Measurements from ENCODE around the gene SYNPO2.

The SYNPO2 gene, protein sequence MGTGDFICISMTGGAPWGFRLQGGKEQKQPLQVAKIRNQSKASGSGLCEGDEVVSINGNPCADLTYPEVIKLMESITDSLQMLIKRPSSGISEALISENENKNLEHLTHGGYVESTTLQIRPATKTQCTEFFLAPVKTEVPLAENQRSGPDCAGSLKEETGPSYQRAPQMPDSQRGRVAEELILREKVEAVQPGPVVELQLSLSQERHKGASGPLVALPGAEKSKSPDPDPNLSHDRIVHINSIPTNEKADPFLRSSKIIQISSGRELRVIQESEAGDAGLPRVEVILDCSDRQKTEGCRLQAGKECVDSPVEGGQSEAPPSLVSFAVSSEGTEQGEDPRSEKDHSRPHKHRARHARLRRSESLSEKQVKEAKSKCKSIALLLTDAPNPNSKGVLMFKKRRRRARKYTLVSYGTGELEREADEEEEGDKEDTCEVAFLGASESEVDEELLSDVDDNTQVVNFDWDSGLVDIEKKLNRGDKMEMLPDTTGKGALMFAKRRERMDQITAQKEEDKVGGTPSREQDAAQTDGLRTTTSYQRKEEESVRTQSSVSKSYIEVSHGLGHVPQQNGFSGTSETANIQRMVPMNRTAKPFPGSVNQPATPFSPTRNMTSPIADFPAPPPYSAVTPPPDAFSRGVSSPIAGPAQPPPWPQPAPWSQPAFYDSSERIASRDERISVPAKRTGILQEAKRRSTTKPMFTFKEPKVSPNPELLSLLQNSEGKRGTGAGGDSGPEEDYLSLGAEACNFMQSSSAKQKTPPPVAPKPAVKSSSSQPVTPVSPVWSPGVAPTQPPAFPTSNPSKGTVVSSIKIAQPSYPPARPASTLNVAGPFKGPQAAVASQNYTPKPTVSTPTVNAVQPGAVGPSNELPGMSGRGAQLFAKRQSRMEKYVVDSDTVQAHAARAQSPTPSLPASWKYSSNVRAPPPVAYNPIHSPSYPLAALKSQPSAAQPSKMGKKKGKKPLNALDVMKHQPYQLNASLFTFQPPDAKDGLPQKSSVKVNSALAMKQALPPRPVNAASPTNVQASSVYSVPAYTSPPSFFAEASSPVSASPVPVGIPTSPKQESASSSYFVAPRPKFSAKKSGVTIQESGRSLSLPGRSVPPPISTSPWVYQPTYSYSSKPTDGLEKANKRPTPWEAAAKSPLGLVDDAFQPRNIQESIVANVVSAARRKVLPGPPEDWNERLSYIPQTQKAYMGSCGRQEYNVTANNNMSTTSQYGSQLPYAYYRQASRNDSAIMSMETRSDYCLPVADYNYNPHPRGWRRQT

DNA sequence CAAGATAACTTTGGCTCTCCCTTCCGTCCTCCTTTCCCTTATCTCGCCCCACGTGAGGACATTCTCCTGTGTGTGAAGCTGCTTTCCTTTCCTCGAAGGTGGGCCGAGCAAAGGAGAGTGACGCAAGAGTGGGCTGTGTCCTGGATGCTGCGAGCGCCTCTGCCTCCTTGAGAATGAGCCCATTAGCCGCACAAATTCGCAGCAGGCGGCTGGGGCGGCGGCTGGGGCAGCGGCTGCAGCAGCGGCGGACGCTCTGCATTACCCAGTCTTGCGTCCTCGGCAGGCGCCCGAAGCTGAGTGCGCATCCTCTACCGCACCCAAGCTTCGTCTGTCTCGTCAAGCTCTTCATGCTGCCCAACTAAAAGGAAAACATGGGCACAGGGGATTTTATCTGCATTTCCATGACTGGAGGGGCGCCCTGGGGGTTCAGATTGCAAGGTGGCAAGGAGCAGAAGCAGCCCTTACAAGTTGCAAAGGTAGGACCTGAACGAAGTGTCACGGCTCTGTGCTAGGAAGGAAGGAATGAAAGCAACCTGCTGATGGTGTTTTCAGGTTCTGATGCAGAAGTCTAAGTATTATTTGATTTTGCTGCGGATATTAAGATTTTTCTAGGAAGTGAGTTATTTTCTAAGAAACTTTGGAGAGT lies at the start of gene SYNPO2:
SYNPO2 (plus strand) TSS at position 189 of the 646 bp plus-strand sequence; CDS start at position 372, 183 bp downstream.
- in situ Hi-C loops (cut with MboI; ENCODE audit: low pct_unique_long_range_greater_than_20kb, low sequenced_read_pairs) = no loop called here
- peak; percentile 71 for DNase-seq

DNA sequence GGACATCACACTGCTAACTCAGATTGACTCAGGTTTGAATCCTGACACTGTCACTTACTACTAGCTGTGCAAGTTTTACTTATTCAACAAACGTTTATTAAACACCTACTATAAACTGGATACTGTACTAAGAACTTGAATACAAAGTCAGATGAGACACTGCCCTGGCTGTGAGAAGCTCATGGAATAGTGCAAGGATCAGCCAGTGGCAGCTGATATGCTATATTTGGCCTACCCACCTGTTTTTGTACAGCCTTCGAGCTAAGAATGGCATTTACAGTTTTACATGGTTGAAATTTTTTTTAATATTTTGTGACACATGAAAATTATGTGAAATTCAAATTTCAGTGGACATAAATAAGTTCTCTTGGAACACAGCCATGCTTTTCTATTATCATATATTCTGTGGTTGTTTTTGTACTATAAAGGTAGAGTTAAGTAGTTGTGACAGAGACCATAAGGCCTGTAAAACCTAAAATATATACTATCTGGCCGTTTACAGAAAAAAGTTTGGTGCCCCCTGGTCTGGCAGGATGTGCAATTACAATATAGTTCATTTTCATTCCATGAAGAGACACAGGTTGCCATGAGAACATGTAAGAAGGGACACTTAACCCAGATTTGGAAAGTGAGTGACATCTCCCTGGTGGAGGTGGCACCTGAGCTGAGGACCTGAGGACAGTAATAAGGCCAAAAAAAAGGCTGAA lies 49.3 kb upstream of the SYNPO2 start:
- no peak for DNase-seq
- in situ Hi-C loops (cut with MboI; ENCODE audit: low pct_unique_long_range_greater_than_20kb, low sequenced_read_pairs) = no loop called here

DNA sequence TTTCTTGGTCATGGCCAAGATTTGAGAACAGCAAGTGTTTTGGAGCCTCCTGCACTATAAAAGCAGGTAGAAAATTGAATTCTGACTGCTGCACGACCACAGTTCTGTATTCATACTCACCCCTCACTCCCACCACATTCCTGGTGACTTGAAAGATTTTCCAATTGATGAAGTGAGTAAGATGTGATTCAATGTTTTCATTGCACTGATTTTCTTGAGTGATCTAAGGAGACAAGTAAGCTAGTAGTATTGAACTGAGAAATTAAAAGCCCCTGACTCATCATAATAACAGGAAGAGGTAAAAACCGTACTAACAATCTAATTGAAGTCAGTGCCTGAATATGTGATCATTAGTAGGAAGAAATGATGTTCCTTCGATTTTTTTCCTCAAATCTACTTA lies 46.6 kb upstream of the SYNPO2 start:
- no peak for DNase-seq
- in situ Hi-C loops (cut with MboI; ENCODE audit: low pct_unique_long_range_greater_than_20kb, low sequenced_read_pairs) = no loop called here

DNA sequence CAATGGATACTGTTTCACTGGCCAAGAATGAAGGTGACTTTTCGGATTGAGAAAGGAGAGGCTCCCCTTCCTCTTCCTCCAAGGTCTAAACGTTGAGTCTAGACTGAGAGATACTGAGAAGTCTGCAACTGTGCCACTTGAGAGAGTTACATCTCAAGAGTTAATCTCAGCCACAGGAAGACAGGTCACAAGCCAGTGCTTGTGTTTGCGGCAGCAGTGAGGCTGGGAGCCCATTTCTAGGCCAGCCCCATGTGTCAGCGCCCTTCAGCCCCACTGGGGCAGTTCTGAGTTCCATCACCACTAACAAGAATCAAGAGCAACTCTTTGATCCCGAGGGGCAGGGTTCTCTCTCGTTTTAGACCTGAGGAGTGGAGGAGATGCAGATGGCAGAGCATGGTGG lies 45.4 kb upstream of the SYNPO2 start:
- in situ Hi-C loops (cut with MboI; ENCODE audit: low pct_unique_long_range_greater_than_20kb, low sequenced_read_pairs) = no loop called here
- DNase-seq = no peak

DNA sequence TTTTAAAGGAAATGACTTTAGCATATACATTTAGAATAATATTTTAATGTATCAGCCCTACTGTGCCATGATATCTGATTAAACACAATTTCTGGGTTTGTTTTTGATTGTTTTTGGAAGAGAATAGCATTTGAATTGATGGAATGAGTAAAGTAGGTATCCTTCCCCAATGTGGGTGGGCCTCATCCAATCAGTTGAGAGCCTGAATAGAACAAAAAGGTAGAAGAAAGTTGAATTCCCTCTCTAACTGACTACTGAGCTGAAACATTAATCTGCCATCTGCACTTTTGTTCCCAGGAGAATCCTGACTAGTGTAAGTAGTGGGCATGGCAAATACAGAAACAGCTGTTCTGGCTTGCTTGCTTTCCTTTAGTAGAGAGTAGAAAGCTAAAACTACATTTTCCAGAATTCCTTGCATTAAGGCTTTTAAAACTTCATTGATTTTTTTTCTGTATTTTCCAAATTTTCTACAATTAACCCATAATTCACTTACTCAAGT lies 43.1 kb upstream of the SYNPO2 start:
- no peak for DNase-seq
- in situ Hi-C loops (cut with MboI; ENCODE audit: low pct_unique_long_range_greater_than_20kb, low sequenced_read_pairs) = no loop called here

DNA sequence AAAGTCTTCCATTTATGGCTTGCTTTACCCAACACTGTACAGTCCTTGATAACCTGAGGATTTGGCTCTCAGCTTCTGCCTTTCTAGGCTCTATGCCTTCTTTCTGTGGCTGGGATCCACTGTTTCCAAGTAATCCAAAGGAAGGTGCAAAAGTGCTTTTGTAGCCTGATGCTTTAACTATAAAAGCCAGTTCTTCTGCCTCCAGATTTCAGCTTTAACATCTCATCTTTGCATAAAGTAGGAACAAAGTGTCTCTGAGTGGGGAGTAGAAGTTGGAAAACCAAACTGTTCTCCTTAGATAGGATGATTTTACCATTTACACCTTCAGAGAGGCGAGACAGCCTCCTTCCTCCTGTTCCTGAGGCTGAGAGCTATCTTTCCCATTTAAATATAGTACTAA lies 41.7 kb upstream of the SYNPO2 start:
- no peak for DNase-seq
- in situ Hi-C loops (cut with MboI; ENCODE audit: low pct_unique_long_range_greater_than_20kb, low sequenced_read_pairs) = no loop called here

DNA sequence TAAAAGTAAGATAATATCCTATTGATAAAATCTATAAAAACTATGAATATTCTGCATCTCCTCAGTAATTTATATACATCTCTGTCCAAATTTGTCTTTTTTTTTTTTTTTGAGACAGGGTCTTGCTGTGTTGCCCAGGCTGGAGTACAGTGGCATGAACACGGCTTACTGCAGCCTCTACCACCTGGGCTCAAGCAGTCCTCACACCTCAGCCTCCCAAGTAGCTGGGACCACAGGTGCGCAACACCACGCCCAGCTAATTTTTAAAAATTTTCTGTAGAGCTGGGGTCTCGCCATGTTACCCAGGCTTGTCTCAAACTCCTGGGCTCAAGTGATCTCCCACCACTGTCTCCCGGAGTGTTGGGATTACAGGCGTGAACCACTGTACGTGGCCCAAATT lies 40.4 kb upstream of the SYNPO2 start:
- in situ Hi-C loops (cut with MboI; ENCODE audit: low pct_unique_long_range_greater_than_20kb, low sequenced_read_pairs) = no loop called here
- DNase-seq = no peak

DNA sequence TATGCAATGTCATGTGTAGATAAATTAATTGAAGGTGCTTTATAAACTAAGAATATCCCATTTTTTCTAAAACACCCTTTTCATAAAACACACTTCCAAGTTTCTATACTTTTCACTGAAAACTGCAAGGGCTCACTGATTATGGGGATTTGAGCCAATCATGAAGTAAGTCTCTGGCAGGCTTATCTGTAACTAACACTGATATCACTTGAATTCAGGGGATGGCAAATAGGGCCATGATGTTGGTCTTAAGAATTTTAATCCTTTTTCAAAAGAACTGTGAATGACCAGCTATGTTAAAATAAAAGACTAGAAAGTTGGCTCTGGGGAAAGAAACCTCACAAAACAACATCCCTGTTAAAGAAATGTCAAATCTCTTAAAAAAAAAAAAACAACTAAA lies 39.8 kb upstream of the SYNPO2 start:
- in situ Hi-C loops (cut with MboI; ENCODE audit: low pct_unique_long_range_greater_than_20kb, low sequenced_read_pairs) = no loop called here
- no peak for DNase-seq

DNA sequence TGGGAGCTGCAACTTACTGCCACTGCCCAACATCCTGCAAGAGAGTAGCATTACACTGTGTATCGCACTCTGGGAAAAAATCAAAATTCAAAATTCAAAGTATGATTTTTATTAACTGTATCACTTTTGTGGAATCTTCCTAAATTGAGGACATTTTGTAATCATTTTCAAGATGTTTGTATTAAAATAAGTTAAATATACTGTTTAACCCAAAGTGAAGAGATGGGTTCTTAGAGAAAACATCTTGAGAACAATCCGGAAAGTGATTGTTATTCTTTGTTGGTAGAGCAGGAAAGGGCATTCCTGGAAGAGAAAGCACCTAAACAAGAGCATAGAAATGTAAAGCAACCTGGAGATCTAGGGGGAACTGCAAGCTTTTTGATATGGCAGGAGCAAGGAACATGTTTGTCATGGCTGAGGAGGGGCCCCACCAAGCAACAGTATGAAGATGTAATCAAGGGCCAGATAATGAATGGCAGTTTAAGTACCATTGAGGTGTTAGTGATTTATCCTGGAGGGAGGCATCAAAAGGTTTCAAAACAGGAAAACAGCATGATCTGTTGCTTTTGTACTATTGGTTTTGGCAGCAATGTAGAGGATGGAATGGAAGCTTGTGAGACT lies 38.7 kb upstream of the SYNPO2 start:
- in situ Hi-C loops (cut with MboI; ENCODE audit: low pct_unique_long_range_greater_than_20kb, low sequenced_read_pairs) = no loop called here
- DNase-seq = no peak

DNA sequence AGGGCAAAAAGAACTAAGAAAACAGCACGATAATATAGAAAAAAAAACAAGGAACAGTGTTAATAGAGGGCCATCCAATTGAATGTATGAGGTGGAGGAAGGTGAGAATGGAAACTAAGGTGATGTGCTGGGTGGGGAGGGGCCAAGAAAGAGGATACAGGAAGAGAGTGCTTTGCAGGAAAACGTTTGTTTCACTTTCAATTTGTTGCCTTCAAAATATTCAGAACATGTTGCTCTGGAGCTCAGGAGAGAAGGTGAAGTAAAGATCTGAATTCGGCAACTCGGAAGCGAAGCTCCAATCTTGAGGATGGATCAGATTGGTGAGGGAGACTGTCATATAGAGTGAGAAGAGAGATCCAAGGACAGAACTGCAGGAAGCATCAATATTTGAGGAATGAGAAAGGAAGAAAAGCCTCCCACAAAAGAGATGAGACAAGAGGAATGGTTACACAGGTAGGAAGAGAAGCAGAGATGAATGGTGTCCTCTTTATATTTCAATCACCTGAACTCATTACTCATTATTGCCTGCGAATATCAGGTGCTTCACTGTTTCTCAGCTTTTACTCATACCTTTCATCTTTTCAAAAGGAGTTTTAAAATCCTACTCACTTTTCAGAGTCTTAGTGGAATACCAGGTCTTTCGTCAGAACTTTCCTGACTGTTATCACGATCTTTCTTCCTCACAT lies 38.0 kb upstream of the SYNPO2 start:
- DNase-seq = peak; percentile 33

DNA sequence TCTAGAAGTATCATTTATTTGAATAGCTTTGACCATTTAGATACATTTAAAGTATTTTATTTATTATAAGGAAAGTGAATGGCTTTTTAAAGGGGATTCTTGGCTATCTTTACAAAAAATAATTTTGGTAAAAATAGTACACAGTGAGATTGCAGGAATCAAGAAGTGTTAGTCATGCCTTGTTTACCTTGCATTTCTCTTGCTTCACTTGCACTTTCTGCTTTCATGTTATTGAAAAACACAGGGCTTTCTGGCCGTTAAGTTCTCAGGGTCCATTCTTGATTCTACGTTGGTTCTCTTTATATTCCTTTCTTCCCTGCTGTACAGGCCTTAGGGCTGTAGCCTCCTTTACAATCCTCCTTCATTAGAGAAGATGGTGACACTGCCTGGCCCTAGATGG lies 30.9 kb upstream of the SYNPO2 start:
- in situ Hi-C loops (cut with MboI; ENCODE audit: low pct_unique_long_range_greater_than_20kb, low sequenced_read_pairs) = no loop called here
- no peak for DNase-seq

More for the DNA sequence above, 38.0 kb upstream of the SYNPO2 start:
- in situ Hi-C loops (cut with MboI; ENCODE audit: low pct_unique_long_range_greater_than_20kb, low sequenced_read_pairs) = no loop called here

DNA sequence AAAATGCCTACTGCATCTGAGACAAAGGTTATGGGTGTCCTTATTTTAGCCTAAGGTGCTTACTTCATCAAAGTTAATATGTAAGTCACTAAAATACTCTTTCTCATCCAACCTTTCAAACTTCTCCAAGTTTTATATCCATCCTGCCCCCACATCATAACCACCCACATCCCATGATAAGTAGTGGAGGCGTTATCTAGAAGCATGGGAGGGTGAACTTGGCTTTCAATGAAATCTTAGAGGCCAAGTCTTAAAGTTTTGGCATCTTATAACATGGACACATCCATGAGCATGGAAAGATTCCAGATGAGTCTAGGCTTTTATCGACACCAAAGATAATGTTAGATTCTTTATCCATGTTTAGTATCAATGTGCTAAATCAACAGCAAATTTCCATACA lies 29.9 kb upstream of the SYNPO2 start:
- DNase-seq = no peak
- in situ Hi-C loops (cut with MboI; ENCODE audit: low pct_unique_long_range_greater_than_20kb, low sequenced_read_pairs) = no loop called here

DNA sequence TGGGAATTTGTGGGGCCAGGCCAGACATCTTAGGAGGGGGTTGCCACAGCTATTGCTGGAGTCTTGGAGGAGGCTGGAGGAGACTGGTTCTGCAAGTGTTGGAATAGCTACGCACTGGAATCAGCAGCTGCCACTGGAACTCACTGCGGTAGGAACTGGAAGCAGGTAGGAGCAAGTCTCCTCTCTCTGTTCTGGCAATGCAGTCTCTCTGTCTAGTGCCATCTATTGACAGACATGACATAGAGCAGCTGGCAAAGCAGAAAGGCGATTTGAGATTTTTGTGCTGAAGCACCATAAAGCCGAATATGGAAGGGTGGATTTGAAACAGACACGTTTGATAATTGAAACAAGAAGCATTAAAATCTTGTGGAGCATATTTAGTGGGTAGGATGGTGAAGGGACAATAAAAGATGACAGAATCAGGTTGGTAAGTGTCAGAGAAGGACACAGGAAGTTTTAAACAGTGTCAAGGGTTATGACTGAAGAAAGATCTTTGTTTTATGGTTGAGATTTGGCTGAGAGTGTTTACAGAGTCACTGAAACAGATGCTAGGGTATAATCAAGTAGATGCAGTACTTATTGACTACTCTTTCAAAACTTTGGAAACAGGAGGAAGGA lies 23.5 kb upstream of the SYNPO2 start:
- in situ Hi-C loops (cut with MboI; ENCODE audit: low pct_unique_long_range_greater_than_20kb, low sequenced_read_pairs) = no loop called here
- DNase-seq = peak; percentile 50

DNA sequence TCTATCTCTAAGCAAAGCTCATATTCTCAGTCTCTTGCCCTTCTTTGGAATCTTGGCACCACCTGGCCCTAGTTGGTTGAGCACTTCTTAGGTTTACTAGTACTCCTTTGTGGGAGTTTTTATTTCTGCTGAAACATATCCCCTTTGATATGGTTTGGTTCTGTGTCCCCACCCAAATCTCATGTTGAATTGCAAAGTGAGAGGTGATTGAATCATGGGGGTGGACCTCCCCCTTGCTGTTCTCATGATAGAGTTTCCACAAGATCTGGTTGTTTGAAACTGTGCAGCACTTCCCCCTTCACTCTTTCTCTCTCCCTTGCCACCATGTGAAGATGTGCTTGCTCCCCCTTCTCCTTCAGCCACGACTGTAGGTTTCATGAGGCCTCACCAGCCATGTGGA lies 22.2 kb upstream of the SYNPO2 start:
- in situ Hi-C loops (cut with MboI; ENCODE audit: low pct_unique_long_range_greater_than_20kb, low sequenced_read_pairs) = no loop called here

DNA sequence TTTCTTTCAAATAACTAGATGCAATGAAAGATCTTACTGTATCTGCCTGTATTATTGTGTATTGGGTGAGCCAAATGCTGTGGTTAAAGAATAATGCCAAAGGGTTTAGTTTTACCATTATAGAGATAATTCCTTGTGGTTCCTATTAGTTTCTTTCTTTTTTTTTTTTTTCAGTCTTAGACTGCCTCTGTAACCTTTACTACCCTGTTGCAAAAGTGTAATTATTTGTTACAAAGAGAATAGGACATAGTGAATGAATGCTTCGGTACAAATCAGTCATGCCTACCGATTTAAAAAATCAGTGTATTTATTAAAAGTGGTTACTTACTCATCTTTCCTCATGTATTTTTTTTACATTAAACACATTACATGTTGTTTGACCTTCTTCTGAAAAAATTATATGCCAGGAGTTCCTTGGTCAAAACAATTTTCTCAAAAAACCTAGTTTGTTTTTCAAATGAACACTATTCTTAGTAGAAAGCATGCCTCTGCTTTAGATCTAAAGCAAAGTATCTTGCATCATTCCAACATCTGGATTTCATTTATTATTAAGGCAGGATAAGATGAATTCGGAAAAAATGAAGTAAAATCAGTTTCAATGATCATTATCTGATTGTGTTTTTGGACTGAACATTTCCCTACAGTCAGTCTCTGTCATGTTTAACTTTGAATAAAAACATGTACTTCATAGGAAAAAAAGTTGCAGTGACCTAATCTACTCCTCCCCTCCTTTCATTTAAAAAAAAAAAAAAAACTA lies 21.2 kb upstream of the SYNPO2 start:
- no peak for DNase-seq
- in situ Hi-C loops (cut with MboI; ENCODE audit: low pct_unique_long_range_greater_than_20kb, low sequenced_read_pairs) = no loop called here

More for the DNA sequence above, 22.2 kb upstream of the SYNPO2 start:
- no peak for DNase-seq

DNA sequence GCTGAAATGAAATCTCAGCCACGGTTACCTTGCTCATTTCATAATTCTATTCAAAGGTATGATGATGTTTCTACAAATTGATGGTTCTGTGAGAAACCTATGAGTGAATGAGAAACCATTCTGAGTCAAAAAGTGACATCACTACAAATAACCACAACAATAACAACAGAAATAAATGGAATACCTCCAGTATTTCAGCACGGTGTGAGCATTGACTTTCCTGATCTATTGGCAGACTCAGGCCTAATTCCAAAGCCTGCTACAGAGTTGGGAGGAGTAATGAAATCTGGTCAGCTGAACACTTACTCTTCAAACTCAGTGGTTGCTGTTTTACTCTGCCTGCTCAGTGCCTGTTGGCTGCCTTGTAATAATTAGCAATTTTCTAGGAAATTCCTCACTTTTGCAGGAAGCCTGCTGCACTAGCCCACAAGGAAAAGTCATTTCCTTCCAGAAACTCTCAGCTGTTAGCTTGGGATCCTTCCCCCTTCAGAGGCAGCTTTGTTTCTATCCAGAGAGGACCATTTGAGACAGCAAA lies 18.8 kb upstream of the SYNPO2 start:
- no peak for DNase-seq
- in situ Hi-C loops (cut with MboI; ENCODE audit: low pct_unique_long_range_greater_than_20kb, low sequenced_read_pairs) = no loop called here
